Measurements from ENCODE around the gene TEAD3. TPM values are rescaled to one million over a fixed set of nuclear protein-coding genes. Genes with fewer than 3 reads are reported as not detected.

Gene TEAD3
- total RNA-seq, 1 experiment from 2014 or later, result 27.0 TPM

GRCh38 chr6:35448191-35448590 lies 48.7 kb downstream of the TEAD3 start:
- no peak overlapping the region for H2BK20ac ChIP-seq (ENCODE audit: low read depth, low read length, poor library complexity, severe bottlenecking)
- H3K23me2 ChIP-seq (ENCODE audit: insufficient read length, low read depth, low read length, poor library complexity, severe bottlenecking), result peaks cover 5% of the 10 kb centered on the region
- H3K14ac ChIP-seq (ENCODE audit: insufficient read depth, low read length), result no peak overlapping the region
- no peak overlapping the region for H4K8ac ChIP-seq (replicated peaks; ENCODE audit: insufficient read length, low read depth, low read length)
- H2BK120ac ChIP-seq (ENCODE audit: low read depth, low read length, poor library complexity, severe bottlenecking), result no peak overlapping the region
- no peaks in the 10 kb centered on the region for H3K9me3 Mint-ChIP-seq
- H3K79me1 ChIP-seq (ENCODE audit: insufficient read depth, low read depth, low read length, poor library complexity, severe bottlenecking), result no peaks in the 10 kb centered on the region
- no peak overlapping the region for H3K18ac ChIP-seq (ENCODE audit: insufficient read length, low read depth, low read length)
- H3K56ac ChIP-seq (ENCODE audit: insufficient read length, low read depth, low read length), result no peak overlapping the region
- 0 out of 2 replicates have a peak, but pooled peaks cover 3% of the 10 kb centered on the region for H3K4me1 ChIP-seq (ENCODE audit: insufficient read depth, low read length)
- no peaks in the 10 kb centered on the region for H3K36me3 Mint-ChIP-seq (ENCODE audit: insufficient read depth in 1 of 3, low read depth in 3 of 3)
- no peak for DNase-seq
- H3K79me2 ChIP-seq (ENCODE audit: insufficient read depth, low read length), result no peaks in the 10 kb centered on the region
- H3T11ph ChIP-seq (ENCODE audit: low read length), result no peak overlapping the region
- no peaks in the 10 kb centered on the region for H4K20me1 ChIP-seq (ENCODE audit: control insufficient read depth, insufficient read depth, insufficient read length)
- H2BK12ac ChIP-seq (ENCODE audit: insufficient read length, low read depth, low read length), result no peak overlapping the region
- no peak overlapping the region for H2BK5ac ChIP-seq (ENCODE audit: insufficient read length, low read length)
- peaks cover 15% of the 10 kb centered on the region for H3K27me3 Mint-ChIP-seq (ENCODE audit: low read depth)
- no peak overlapping the region for H4K5ac ChIP-seq (ENCODE audit: insufficient read length, low read depth, low read length)
- no peak for TF ChIP-seq CTCF (conservative IDR thresholded peaks at IDR 0.05)
- H4K91ac ChIP-seq (ENCODE audit: insufficient read length, low read depth, low read length), result no peak overlapping the region
- no peaks in the 10 kb centered on the region for H3K27me3 ChIP-seq (ENCODE audit: insufficient read depth, low read length)
- no peak overlapping the region for H3K23ac ChIP-seq (ENCODE audit: insufficient read length, low read depth, low read length)
- H2BK15ac ChIP-seq (ENCODE audit: low read depth, low read length), result no peak overlapping the region
- H3K27ac ChIP-seq (ENCODE audit: insufficient read length, low read depth, low read length), result no peak overlapping the region
- no peak overlapping the region for H3K4ac ChIP-seq (ENCODE audit: low read depth, low read length)
- no peak overlapping the region for H2AFZ ChIP-seq (ENCODE audit: low read length)
- no CpG with 5 or more reads among the region's 7 CpGs for WGBS (ENCODE audit: extremely low coverage, insufficient read length, low lambda C conversion rate)
- H3K9ac ChIP-seq (ENCODE audit: extremely low read depth, insufficient read length, low read length), result no peak overlapping the region
- no peak overlapping the region for H3K4me2 ChIP-seq (ENCODE audit: insufficient read depth, insufficient read length, low read length)
- no peak overlapping the region for H3K27ac Mint-ChIP-seq
- no peak overlapping the region for H3K4me3 Mint-ChIP-seq
- H2AK5ac ChIP-seq (ENCODE audit: insufficient read length, low read length), result no peak overlapping the region
- peaks cover 15 to 16% of the 10 kb centered on the region in 2 experiments for H3K4me1 Mint-ChIP-seq
- H3K9me3 ChIP-seq (ENCODE audit: control insufficient read depth, low read depth, low read length), result no peaks in the 10 kb centered on the region
